IMR-90 (cell line): ENCODE results near the gene BTBD6. TPM values are rescaled to one million over a fixed set of nuclear protein-coding genes. Genes with fewer than 3 reads are reported as not detected.

Experiments used
- ATAC-seq: fragments of 200-7000 bp; cut with Tn5 transposase; 2 replicates; pipeline ENCODE4 v1.9.1; 2020; ENCODE audit warnings: low read depth, mild to moderate bottlenecking, moderate library complexity
- BruUV-seq: library from RNA; stranded (reverse); fragments of 400-500 nt; replicated peaks from 2 replicates; lab custom pipeline; 2021; lab: Mats Ljungman, UMichigan
- CTCF ChIA-PET: fragments of 300-600 bp; formaldehyde crosslinking; extraction: SDS; loops from one replicate; lab custom pipeline; 2021; ENCODE audit warnings: antibody characterized with exemption; lab: Yijun Ruan, JAX
- POLR2A ChIA-PET: fragments of 300-600 bp; sonication (Branson Sonifier 250); formaldehyde crosslinking; loops from one replicate; lab custom pipeline; 2022; ENCODE audit warnings: antibody characterized with exemption; ENCODE audit not compliant: unreplicated experiment; lab: Charles Lee
- DNase-seq: peaks from one replicate; pipeline ENCODE4 v3.0.0; 2013
- H2AFZ ChIP-seq: replicated peaks from 2 replicates; pipeline ENCODE3; 2013; ENCODE audit warnings: low read length, mild to moderate bottlenecking; ENCODE audit not compliant: poor library complexity
- H2AK5ac ChIP-seq: 2 replicates; pipeline ENCODE4 v1.6.1; 2013; ENCODE audit warnings: low read depth, low read length, inconsistent platforms
- H2AK9ac ChIP-seq: replicated peaks from 2 replicates; pipeline ENCODE3; 2013; ENCODE audit warnings: mild to moderate bottlenecking, low read depth, low read length, moderate library complexity; ENCODE audit not compliant: poor library complexity
- H2BK120ac ChIP-seq: 2 replicates; pipeline ENCODE4 v1.6.1; 2013; ENCODE audit warnings: low read depth, low read length, inconsistent platforms
- H2BK15ac ChIP-seq: 3 replicates; pipeline ENCODE4 v1.6.1; 2013; ENCODE audit warnings: low read depth, low read length, inconsistent platforms
- H2BK20ac ChIP-seq: 2 replicates; pipeline ENCODE4 v1.6.1; 2013; ENCODE audit warnings: low read depth, mild to moderate bottlenecking, inconsistent platforms, low read length, moderate library complexity
- H2BK5ac ChIP-seq: 2 replicates; pipeline ENCODE4 v1.6.1; 2013; ENCODE audit warnings: mild to moderate bottlenecking, low read depth, low read length, inconsistent platforms; ENCODE audit not compliant: poor library complexity, severe bottlenecking
- H3K14ac ChIP-seq: replicated peaks from 2 replicates; pipeline ENCODE4 v1.6.1; 2013; ENCODE audit warnings: low read depth, low read length, inconsistent platforms
- H3K18ac ChIP-seq: 2 replicates; pipeline ENCODE4 v1.6.1; 2013; ENCODE audit warnings: low read depth, low read length, control low read depth
- H3K23ac ChIP-seq: 2 replicates; pipeline ENCODE4 v1.6.1; 2013; ENCODE audit warnings: low read depth, low read length, inconsistent platforms
- H3K27ac ChIP-seq: 2 replicates; pipeline ENCODE4 v1.5.1; 2013; ENCODE audit warnings: mild to moderate bottlenecking, control low read depth, low read length; ENCODE audit not compliant: insufficient read depth
- H3K27me3 ChIP-seq: 2 replicates; pipeline ENCODE4 v1.6.1; 2013; ENCODE audit warnings: low read length; ENCODE audit not compliant: control insufficient read depth, insufficient read depth
- H3K36me3 ChIP-seq: 2 replicates; pipeline ENCODE4 v1.6.1; 2013; ENCODE audit warnings: low read length, mixed read lengths; ENCODE audit not compliant: control insufficient read depth, insufficient read depth
- H3K4ac ChIP-seq: 2 replicates; pipeline ENCODE4 v1.6.1; 2013; ENCODE audit warnings: low read depth, low read length, inconsistent platforms
- H3K4me1 ChIP-seq: 2 replicates; pipeline ENCODE4 v1.6.1; 2013; ENCODE audit warnings: low read length, mixed read lengths; ENCODE audit not compliant: control insufficient read depth, insufficient read depth
- H3K4me2 ChIP-seq: 2 replicates; pipeline ENCODE4 v1.6.1; 2013; ENCODE audit warnings: low read depth, mild to moderate bottlenecking, control low read depth, low read length, moderate library complexity
- H3K4me3 ChIP-seq: 2 replicates; pipeline ENCODE4 v1.5.1; 2013; ENCODE audit warnings: low read depth, mild to moderate bottlenecking, control low read depth, low read length, moderate library complexity; ENCODE audit not compliant: insufficient read depth
- H3K56ac ChIP-seq: 2 replicates; pipeline ENCODE4 v1.6.1; 2013; ENCODE audit warnings: low read length, inconsistent platforms; ENCODE audit not compliant: insufficient read depth; ENCODE audit errors: extremely low read depth
- H3K79me1 ChIP-seq, 2 experiments: 2 replicates each; pipeline ENCODE4 v1.6.1; 2013; ENCODE audit warnings: low read length in 2 of 2, inconsistent platforms in 1 of 2, low read depth in 1 of 2
- H3K9ac ChIP-seq: 2 replicates; pipeline ENCODE4 v1.6.1; 2013; ENCODE audit warnings: low read depth, low read length, control low read depth
- H3K9me1 ChIP-seq: 2 replicates; pipeline ENCODE4 v1.6.1; 2013; ENCODE audit warnings: low read length, inconsistent platforms; ENCODE audit not compliant: insufficient read depth
- H3K9me3 ChIP-seq: 2 replicates; pipeline ENCODE4 v1.6.1; 2013; ENCODE audit warnings: low read length; ENCODE audit not compliant: control insufficient read depth, insufficient read depth
- H4K20me1 ChIP-seq: 2 replicates; pipeline ENCODE4 v1.6.1; 2013; ENCODE audit warnings: low read length, inconsistent platforms; ENCODE audit not compliant: insufficient read depth
- H4K5ac ChIP-seq: 2 replicates; pipeline ENCODE4 v1.6.1; 2013; ENCODE audit warnings: mild to moderate bottlenecking, low read depth, low read length, control low read depth
- H4K8ac ChIP-seq, 2 experiments: 2 replicates each; pipeline ENCODE4 v1.6.1; 2013; ENCODE audit warnings: low read depth in 2 of 2, low read length in 2 of 2, control low read depth in 1 of 2, inconsistent platforms in 1 of 2
- H4K91ac ChIP-seq: 2 replicates; pipeline ENCODE4 v1.6.1; 2013; ENCODE audit warnings: low read depth, low read length, inconsistent platforms; ENCODE audit not compliant: insufficient read depth
- BHLHE40 ChIP-seq: fragments of 150-350 bp; IDR thresholded peaks from 2 replicates; pipeline ENCODE4 v1.6.1; 2016; ENCODE audit warnings: mild to moderate bottlenecking, low read depth, low read length
- CEBPB ChIP-seq: IDR thresholded peaks from 2 replicates; pipeline ENCODE4 v1.6.1; 2012; ENCODE audit warnings: low read depth, low read length, improper control_type of control experiment
- CHD1 ChIP-seq: IDR thresholded peaks from 2 replicates; pipeline ENCODE4 v1.6.1; 2012; ENCODE audit warnings: low read depth, low read length, improper control_type of control experiment
- ELK1 ChIP-seq: fragments of 150-350 bp; IDR thresholded peaks from 2 replicates; pipeline ENCODE4 v1.6.1; 2016; ENCODE audit warnings: low read depth, mild to moderate bottlenecking, low read length, moderate library complexity, borderline replicate concordance
- FOS ChIP-seq: fragments of 150-350 bp; IDR thresholded peaks from 2 replicates; pipeline ENCODE4 v1.6.1; 2016; ENCODE audit warnings: low read depth, low read length
- MAFK ChIP-seq: IDR thresholded peaks from 2 replicates; pipeline ENCODE4 v1.6.1; 2012; ENCODE audit warnings: low read depth, low read length, improper control_type of control experiment
- MAZ ChIP-seq: IDR thresholded peaks from 2 replicates; pipeline ENCODE4 v1.6.1; 2012; ENCODE audit warnings: low read depth, mild to moderate bottlenecking, low read length, improper control_type of control experiment, moderate library complexity, borderline replicate concordance
- MXI1 ChIP-seq: IDR thresholded peaks from 2 replicates; pipeline ENCODE4 v1.6.1; 2012; ENCODE audit warnings: low read depth, mild to moderate bottlenecking, low read length, moderate library complexity, borderline replicate concordance
- NFE2L2 ChIP-seq: fragments of 150-350 bp; IDR thresholded peaks from 2 replicates; pipeline ENCODE4 v1.6.1; 2016; ENCODE audit warnings: low read depth, mild to moderate bottlenecking, low read length
- POLR2A ChIP-seq: IDR thresholded peaks from 2 replicates; pipeline ENCODE4 v1.6.1; 2012; ENCODE audit warnings: mild to moderate bottlenecking, low read depth, low read length
- RAD21 ChIP-seq: IDR thresholded peaks from 2 replicates; pipeline ENCODE4 v1.6.1; 2012; ENCODE audit warnings: low read length, improper control_type of control experiment
- RCOR1 ChIP-seq: IDR thresholded peaks from 2 replicates; pipeline ENCODE4 v1.6.1; 2012; ENCODE audit warnings: mild to moderate bottlenecking, low read length, improper control_type of control experiment; ENCODE audit not compliant: insufficient replicate concordance
- RFX5 ChIP-seq: IDR thresholded peaks from 2 replicates; pipeline ENCODE4 v1.8.0; 2012; ENCODE audit warnings: low read depth, mild to moderate bottlenecking, low read length, moderate library complexity
- SMC3 ChIP-seq: fragments of 150-350 bp; IDR thresholded peaks from 2 replicates; pipeline ENCODE4 v1.6.1; 2016; ENCODE audit warnings: low read depth, mild to moderate bottlenecking, antibody characterized with exemption, low read length, moderate library complexity
- USF2 ChIP-seq: fragments of 150-350 bp; IDR thresholded peaks from 2 replicates; pipeline ENCODE4 v1.6.1; 2017; ENCODE audit warnings: mild to moderate bottlenecking, antibody characterized with exemption, low read length, low read depth
- WGBS, 2 experiments: methylation state at CpG; one replicate each; pipeline versions ENCODE4 v1.1.5 to v1.1.7; 2013; ENCODE audit warnings: missing lambda C conversion rate in 2 of 2; ENCODE audit not compliant: insufficient read length in 1 of 2; ENCODE audit errors: extremely low coverage in 2 of 2; 5-methylcytosine and 5-hydroxymethylcytosine counted together
- dilution Hi-C: fragments of 300-500 bp; cut with HindIII; formaldehyde crosslinking; loops from one replicate; pipeline ENCODE4 v1.14.3; 2018; ENCODE audit warnings: low sequenced_read_pairs; ENCODE audit not compliant: unreplicated experiment
- in situ Hi-C: fragments of 300-500 bp; cut with MboI; formaldehyde crosslinking; loops from 3 replicates; pipeline ENCODE4 v1.14.3; 2019; ENCODE audit warnings: low sequenced_read_pairs, inconsistent platforms, mixed read lengths
- intact Hi-C: fragments of 100-400 bp; cut with micrococcal nuclease; formaldehyde crosslinking; loops from 2 replicates; pipeline ENCODE4 v1.10.0; 2022
- polyA plus RNA-seq, 3 experiments: library from polyadenylated mRNA; depleted of rRNA; stranded (reverse); fragments of >200 nt; gene quantifications; 2 replicates each; pipeline ENCODE4 v1.2.3, GENCODE V29; 2012; ENCODE audit warnings: low replicate concordance in 1 of 3
- total RNA-seq: library from RNA; depleted of rRNA; stranded (reverse); fragments of >200 nt; gene quantifications from 2 replicates; pipeline ENCODE4 v1.2.3, GENCODE V29; 2012
- TF ChIP-seq, protein P1 (sequence below): conservative IDR thresholded peaks from 2 replicates; pipeline ENCODE4 v1.5.1; 2012; ENCODE audit warnings: mild to moderate bottlenecking, low read depth, low read length, improper control_type of control experiment

The BTBD6 gene
- total and polyA plus RNA-seq, 2 of the 4 experiments (the other 2 are of a cell fraction) = 33.9 to 43.9 TPM

- DNase-seq (no peak), ATAC-seq (no peak)
- no peak overlapping the region for H2BK20ac ChIP-seq
- 94% methylated on average over 9 of the region's 16 CpGs; no CpG with 5 or more reads in 1 of the 2 experiments for WGBS, 2 experiments
- peaks cover 3 to 9% of the 10 kb centered on the region in 2 experiments for H3K79me1 ChIP-seq
- H3K4me1 ChIP-seq = peaks cover 2% of the 10 kb centered on the region; the same call in 1 of the 2 replicates
- dilution Hi-C loops (no loop called here), intact Hi-C loops (no loop called here), in situ Hi-C loops (no loop called here)
- BruUV-seq = no TSS peak
- H4K91ac ChIP-seq = no peak overlapping the region
- no peak overlapping the region for H3K18ac ChIP-seq
- no peak overlapping the region for H2BK120ac ChIP-seq
- H3K9ac ChIP-seq = no peak overlapping the region
- no peak overlapping the region for H3K27ac ChIP-seq
- H2AK5ac ChIP-seq = no peak overlapping the region
- H2AK9ac ChIP-seq = no peak overlapping the region
- no peak overlapping the region for H2BK5ac ChIP-seq
- H3K4me2 ChIP-seq = no peak overlapping the region
- H3K9me3 ChIP-seq = no peaks in the 10 kb centered on the region
- ChIA-PET POLR2A (no interaction called here), CTCF (interaction anchor here (0.9 kb wide), 1 partner anchor 37 kb away, joined by 3 read pairs; no protein-coding TSS in a partner anchor)
- H3K56ac ChIP-seq = no peak overlapping the region
- H4K5ac ChIP-seq = no peak overlapping the region
- H4K20me1 ChIP-seq = no peaks in the 10 kb centered on the region; the same call in 1 of the 2 replicates
- H3K36me3 ChIP-seq = peaks cover 44% of the 10 kb centered on the region
- no peak overlapping the region for H3K23ac ChIP-seq
- TF ChIP-seq USF2 (no peak), RAD21 (no peak), MXI1 (no peak), SMC3 (no peak), NFE2L2 (no peak), BHLHE40 (no peak), CEBPB (no peak), MAZ (no peak), FOS (no peak), RCOR1 (no peak), RFX5 (no peak), MAFK (no peak), CHD1 (no peak), POLR2A (no peak), ELK1 (no peak)
- TF ChIP-seq, protein P1, sequence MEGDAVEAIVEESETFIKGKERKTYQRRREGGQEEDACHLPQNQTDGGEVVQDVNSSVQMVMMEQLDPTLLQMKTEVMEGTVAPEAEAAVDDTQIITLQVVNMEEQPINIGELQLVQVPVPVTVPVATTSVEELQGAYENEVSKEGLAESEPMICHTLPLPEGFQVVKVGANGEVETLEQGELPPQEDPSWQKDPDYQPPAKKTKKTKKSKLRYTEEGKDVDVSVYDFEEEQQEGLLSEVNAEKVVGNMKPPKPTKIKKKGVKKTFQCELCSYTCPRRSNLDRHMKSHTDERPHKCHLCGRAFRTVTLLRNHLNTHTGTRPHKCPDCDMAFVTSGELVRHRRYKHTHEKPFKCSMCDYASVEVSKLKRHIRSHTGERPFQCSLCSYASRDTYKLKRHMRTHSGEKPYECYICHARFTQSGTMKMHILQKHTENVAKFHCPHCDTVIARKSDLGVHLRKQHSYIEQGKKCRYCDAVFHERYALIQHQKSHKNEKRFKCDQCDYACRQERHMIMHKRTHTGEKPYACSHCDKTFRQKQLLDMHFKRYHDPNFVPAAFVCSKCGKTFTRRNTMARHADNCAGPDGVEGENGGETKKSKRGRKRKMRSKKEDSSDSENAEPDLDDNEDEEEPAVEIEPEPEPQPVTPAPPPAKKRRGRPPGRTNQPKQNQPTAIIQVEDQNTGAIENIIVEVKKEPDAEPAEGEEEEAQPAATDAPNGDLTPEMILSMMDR = no peak
- H3K4me3 ChIP-seq = no peak overlapping the region
- H2AFZ ChIP-seq = no peak overlapping the region
- no peak overlapping the region for H3K14ac ChIP-seq
- H3K4ac ChIP-seq = no peak overlapping the region
- peaks cover 3% of the 10 kb centered on the region; the same call in 1 of the 2 replicates for H3K9me1 ChIP-seq
- H4K8ac ChIP-seq = no peak overlapping the region
- H3K27me3 ChIP-seq = no peaks in the 10 kb centered on the region
- no peak overlapping the region for H2BK15ac ChIP-seq
These were observed 25.1 kb upstream of the BTBD6 start for GRCh38 chr14:105223260-105223659.
